Panc1 (cell line): ENCODE results near the gene PTGIR. TPM values are rescaled to one million over a fixed set of nuclear protein-coding genes. Genes with fewer than 3 reads are reported as not detected.

Source experiments
- ATAC-seq: fragments of 200-7000 bp; cut with Tn5 transposase; 2 replicates; pipeline ENCODE4 v1.9.1; 2020; ENCODE audit warnings: mild to moderate bottlenecking, moderate library complexity
- Bru-seq: library from RNA; stranded (reverse); fragments of 400-500 nt; gene quantifications from one replicate; lab custom pipeline; 2021; lab: Mats Ljungman, UMichigan
- BruChase-seq, 2 experiments: library from RNA; stranded (reverse); fragments of 400-500 nt; gene quantifications; one replicate each; lab custom pipeline; 2021; lab: Mats Ljungman, UMichigan
- BruUV-seq: library from RNA; stranded (reverse); fragments of 400-500 nt; replicated peaks from 2 replicates; lab custom pipeline; 2021; lab: Mats Ljungman, UMichigan
- CTCF ChIA-PET: fragments of 300-600 bp; sonication (Branson Sonifier 250); formaldehyde crosslinking; loops from one replicate; lab custom pipeline; 2022; ENCODE audit warnings: antibody characterized with exemption; lab: Charles Lee
- POLR2A ChIA-PET: fragments of 300-600 bp; sonication (Branson Sonifier 250); formaldehyde crosslinking; loops from one replicate; lab custom pipeline; 2022; ENCODE audit warnings: antibody characterized with exemption; lab: Charles Lee
- DNase-seq: peaks from one replicate; pipeline ENCODE4 v3.0.0-alpha.2; 2010; ENCODE audit warnings: low read depth, low spot score
- H3K27ac ChIP-seq: 2 replicates; pipeline ENCODE4 v1.5.1; 2011; ENCODE audit warnings: mild to moderate bottlenecking, low read length, inconsistent platforms
- H3K27me3 ChIP-seq: fragments of 200-500 bp; sonication (Bioruptor generic); 2 replicates; pipeline ENCODE4 v1.6.0; 2014; ENCODE audit warnings: low read length, inconsistent platforms; ENCODE audit not compliant: control insufficient read depth, insufficient read depth
- H3K36me3 ChIP-seq: fragments of 200-500 bp; sonication (Bioruptor generic); 2 replicates; pipeline ENCODE4 v1.5.1; 2014; ENCODE audit warnings: inconsistent platforms, mild to moderate bottlenecking, low read length, moderate library complexity; ENCODE audit not compliant: control insufficient read depth, insufficient read depth
- H3K4me1 ChIP-seq: 2 replicates; pipeline ENCODE4 v1.5.1; 2011; ENCODE audit warnings: inconsistent platforms, mild to moderate bottlenecking, low read length, moderate library complexity; ENCODE audit not compliant: control insufficient read depth, insufficient read depth
- H3K4me3 ChIP-seq, 2 experiments: 2 replicates each; pipeline ENCODE4 v1.5.1; 2011 to 2012; ENCODE audit warnings: low read depth in 2 of 2, low read length in 2 of 2, mild to moderate bottlenecking in 2 of 2, inconsistent platforms in 1 of 2, moderate library complexity in 1 of 2
- H3K9me3 ChIP-seq: fragments of 200-500 bp; sonication (Bioruptor generic); 2 replicates; pipeline ENCODE4 v1.5.1; 2014; ENCODE audit warnings: low read depth, mild to moderate bottlenecking, inconsistent platforms, low read length, moderate library complexity; ENCODE audit not compliant: control insufficient read depth, insufficient read depth
- POLR2AphosphoS5 ChIP-seq: IDR thresholded peaks from 2 replicates; pipeline ENCODE4 v1.6.1; 2012; ENCODE audit warnings: mild to moderate bottlenecking, low read depth, low read length, moderate library complexity
- SIN3A ChIP-seq: IDR thresholded peaks from 2 replicates; pipeline ENCODE4 v1.6.1; 2012; ENCODE audit warnings: low read depth, mild to moderate bottlenecking, low read length, moderate library complexity, borderline replicate concordance; ENCODE audit not compliant: insufficient read depth
- TCF7L2 ChIP-seq: IDR thresholded peaks from 2 replicates; pipeline ENCODE4 v1.6.1; 2011; ENCODE audit warnings: mild to moderate bottlenecking, low read depth, low read length, inconsistent platforms
- in situ Hi-C: cut with HindIII; loops from 2 replicates; pipeline ENCODE4 v1.10.0; 2016; ENCODE audit warnings: low sequenced_read_pairs, low pct_unique_long_range_greater_than_20kb
- intact Hi-C: fragments of 100-400 bp; cut with micrococcal nuclease; formaldehyde crosslinking; loops from one replicate; pipeline ENCODE4 v1.10.0; 2022; ENCODE audit not compliant: unreplicated experiment
- long read RNA-seq: library from polyadenylated mRNA; unstranded; transcript quantifications from one replicate; pipeline ENCODE4 v2.0.0, GENCODE V29; 2021; ENCODE audit not compliant: unreplicated experiment
- polyA plus RNA-seq: library from polyadenylated mRNA; unstranded; fragments of >200 nt; gene quantifications from one replicate; pipeline ENCODE4 v1.2.1, GENCODE V29; 2012; ENCODE audit warnings: missing spikeins; ENCODE audit not compliant: insufficient read length
- total RNA-seq: library from RNA; stranded (reverse); gene quantifications from one replicate; pipeline ENCODE4 v1.2.1, GENCODE V29; 2021; ENCODE audit not compliant: unreplicated experiment
- TF ChIP-seq, protein P1 (sequence below), 2 experiments: IDR thresholded peaks; 2 replicates each; pipeline ENCODE4 v1.6.1; 2011 to 2012; ENCODE audit warnings: low read depth in 2 of 2, control low read depth in 1 of 2, low read length in 1 of 2, mild to moderate bottlenecking in 1 of 2, moderate library complexity in 1 of 2; ENCODE audit not compliant: insufficient read depth in 1 of 2
- TF ChIP-seq, protein P2 (sequence below): fragments of 450-650 bp; IDR thresholded peaks from 2 replicates; pipeline ENCODE4 v1.5.1; 2017; ENCODE audit warnings: mild to moderate bottlenecking

The PTGIR gene, protein sequence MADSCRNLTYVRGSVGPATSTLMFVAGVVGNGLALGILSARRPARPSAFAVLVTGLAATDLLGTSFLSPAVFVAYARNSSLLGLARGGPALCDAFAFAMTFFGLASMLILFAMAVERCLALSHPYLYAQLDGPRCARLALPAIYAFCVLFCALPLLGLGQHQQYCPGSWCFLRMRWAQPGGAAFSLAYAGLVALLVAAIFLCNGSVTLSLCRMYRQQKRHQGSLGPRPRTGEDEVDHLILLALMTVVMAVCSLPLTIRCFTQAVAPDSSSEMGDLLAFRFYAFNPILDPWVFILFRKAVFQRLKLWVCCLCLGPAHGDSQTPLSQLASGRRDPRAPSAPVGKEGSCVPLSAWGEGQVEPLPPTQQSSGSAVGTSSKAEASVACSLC
- total RNA-seq (0.08 TPM), Bru-seq, nascent RNA (not detected), BruChase-seq, experiment 1, labeled RNA remaining after a 2-hour chase (not detected), BruChase-seq, experiment 2, labeled RNA remaining after a 6-hour chase (not detected)
- not detected for polyA plus RNA-seq
- long read RNA-seq = 0 reads

DNA sequence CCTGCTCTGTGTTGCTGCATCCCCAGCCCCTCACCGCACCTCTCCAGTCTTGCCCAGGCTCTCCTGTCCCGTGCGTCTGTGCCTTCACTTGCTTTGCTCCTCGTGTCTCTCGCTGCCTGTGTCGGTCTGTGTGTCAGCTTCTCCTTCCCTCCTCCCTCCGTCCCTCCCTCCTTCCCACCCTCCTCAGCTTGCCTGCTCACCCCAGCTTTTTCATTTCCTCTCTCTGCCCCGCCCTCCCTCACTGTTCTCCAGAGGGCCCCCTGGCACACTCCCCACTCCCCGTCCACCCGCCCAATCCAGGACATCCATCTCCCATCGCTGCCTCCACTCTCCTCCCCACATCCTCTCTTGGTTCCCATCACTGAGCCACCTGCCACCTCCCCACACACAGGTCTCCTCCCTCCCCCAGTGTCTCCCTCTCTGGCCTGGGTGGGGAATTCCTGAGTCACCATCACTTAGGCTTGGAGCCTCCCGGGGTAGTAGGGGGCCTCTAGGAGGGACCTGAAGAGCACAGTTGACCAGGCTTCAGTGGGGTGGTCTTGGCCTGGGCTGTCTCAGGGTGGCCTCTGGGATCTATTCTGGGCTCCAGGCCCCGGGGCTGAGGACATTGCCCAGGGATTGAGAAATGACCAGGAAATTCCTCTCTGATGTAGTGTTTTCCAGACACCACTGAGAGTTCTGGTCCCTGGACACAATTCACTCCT, at the start of gene PTGIR:
PTGIR (minus strand) TSS at position 132 of the 704 bp plus-strand sequence. CDS start 864 bp downstream, outside the sequence.
- H3K4me3 ChIP-seq = no peak within 1 kb of the TSS
- no peaks in the 10 kb centered on the region for H3K27me3 ChIP-seq
- BruUV-seq = no TSS peak
- TF ChIP-seq, protein P1, sequence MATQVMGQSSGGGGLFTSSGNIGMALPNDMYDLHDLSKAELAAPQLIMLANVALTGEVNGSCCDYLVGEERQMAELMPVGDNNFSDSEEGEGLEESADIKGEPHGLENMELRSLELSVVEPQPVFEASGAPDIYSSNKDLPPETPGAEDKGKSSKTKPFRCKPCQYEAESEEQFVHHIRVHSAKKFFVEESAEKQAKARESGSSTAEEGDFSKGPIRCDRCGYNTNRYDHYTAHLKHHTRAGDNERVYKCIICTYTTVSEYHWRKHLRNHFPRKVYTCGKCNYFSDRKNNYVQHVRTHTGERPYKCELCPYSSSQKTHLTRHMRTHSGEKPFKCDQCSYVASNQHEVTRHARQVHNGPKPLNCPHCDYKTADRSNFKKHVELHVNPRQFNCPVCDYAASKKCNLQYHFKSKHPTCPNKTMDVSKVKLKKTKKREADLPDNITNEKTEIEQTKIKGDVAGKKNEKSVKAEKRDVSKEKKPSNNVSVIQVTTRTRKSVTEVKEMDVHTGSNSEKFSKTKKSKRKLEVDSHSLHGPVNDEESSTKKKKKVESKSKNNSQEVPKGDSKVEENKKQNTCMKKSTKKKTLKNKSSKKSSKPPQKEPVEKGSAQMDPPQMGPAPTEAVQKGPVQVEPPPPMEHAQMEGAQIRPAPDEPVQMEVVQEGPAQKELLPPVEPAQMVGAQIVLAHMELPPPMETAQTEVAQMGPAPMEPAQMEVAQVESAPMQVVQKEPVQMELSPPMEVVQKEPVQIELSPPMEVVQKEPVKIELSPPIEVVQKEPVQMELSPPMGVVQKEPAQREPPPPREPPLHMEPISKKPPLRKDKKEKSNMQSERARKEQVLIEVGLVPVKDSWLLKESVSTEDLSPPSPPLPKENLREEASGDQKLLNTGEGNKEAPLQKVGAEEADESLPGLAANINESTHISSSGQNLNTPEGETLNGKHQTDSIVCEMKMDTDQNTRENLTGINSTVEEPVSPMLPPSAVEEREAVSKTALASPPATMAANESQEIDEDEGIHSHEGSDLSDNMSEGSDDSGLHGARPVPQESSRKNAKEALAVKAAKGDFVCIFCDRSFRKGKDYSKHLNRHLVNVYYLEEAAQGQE (IDR thresholded peaks at IDR 0.05; ENCODE audit: insufficient read depth in 1 of 2, low read depth in 2 of 2, low read length in 1 of 2) = no peak
- TF ChIP-seq, protein P2, sequence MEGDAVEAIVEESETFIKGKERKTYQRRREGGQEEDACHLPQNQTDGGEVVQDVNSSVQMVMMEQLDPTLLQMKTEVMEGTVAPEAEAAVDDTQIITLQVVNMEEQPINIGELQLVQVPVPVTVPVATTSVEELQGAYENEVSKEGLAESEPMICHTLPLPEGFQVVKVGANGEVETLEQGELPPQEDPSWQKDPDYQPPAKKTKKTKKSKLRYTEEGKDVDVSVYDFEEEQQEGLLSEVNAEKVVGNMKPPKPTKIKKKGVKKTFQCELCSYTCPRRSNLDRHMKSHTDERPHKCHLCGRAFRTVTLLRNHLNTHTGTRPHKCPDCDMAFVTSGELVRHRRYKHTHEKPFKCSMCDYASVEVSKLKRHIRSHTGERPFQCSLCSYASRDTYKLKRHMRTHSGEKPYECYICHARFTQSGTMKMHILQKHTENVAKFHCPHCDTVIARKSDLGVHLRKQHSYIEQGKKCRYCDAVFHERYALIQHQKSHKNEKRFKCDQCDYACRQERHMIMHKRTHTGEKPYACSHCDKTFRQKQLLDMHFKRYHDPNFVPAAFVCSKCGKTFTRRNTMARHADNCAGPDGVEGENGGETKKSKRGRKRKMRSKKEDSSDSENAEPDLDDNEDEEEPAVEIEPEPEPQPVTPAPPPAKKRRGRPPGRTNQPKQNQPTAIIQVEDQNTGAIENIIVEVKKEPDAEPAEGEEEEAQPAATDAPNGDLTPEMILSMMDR = no peak
- TF ChIP-seq POLR2AphosphoS5 (no peak), TCF7L2 (no peak), SIN3A (no peak)
- in situ Hi-C loops (no loop called here), intact Hi-C loops (no loop called here)
- ChIA-PET POLR2A (interaction anchor here (0.6 kb wide), 1 partner anchor 192 kb away, joined by 3 read pairs; no protein-coding TSS in a partner anchor), CTCF (no interaction called here)
- no peaks in the 10 kb centered on the region for H3K4me1 ChIP-seq
- no peaks in the 10 kb centered on the region for H3K36me3 ChIP-seq
- no peaks in the 10 kb centered on the region for H3K9me3 ChIP-seq
- no peak within 1 kb of the TSS for H3K27ac ChIP-seq
- DNase-seq (no peak), ATAC-seq (0 out of 2 replicates have a peak, but pooled peaks have one; percentile 29)

DNA sequence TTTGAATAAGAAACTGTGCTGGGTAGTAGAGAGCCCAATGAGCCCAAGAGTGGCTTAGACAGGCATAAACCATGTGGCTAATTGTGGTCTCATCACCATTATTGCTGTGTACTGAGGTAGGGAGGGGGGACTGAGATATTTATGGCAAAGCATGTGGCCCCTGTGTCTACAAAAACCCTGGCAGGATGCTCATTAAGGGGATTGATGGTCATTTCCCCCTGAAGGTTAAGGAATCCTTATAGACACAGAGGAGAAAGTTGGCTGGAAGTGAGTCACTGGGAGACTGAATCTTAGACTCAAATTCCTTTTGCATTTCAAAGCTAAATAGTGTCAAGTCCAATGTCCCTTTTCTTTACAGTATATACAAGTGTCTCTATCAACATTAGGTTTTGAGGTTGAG, 45.9 kb upstream of the PTGIR start:
- no peak for ATAC-seq

More for the DNA sequence above, 45.9 kb upstream of the PTGIR start:
- no peak overlapping the region for H3K27ac ChIP-seq
- TF ChIP-seq, protein P1 (IDR thresholded peaks at IDR 0.05; ENCODE audit: insufficient read depth in 1 of 2, low read depth in 2 of 2, low read length in 1 of 2) = no peak
- TF ChIP-seq TCF7L2 (no peak), SIN3A (no peak), POLR2AphosphoS5 (no peak)
- TF ChIP-seq, protein P2 = no peak
- H3K4me1 ChIP-seq = no peaks in the 10 kb centered on the region
- no peaks in the 10 kb centered on the region for H3K36me3 ChIP-seq
- H3K27me3 ChIP-seq = no peaks in the 10 kb centered on the region
- intact Hi-C loops (no loop called here), in situ Hi-C loops (no loop called here)
- no TSS peak for BruUV-seq
- ChIA-PET POLR2A (no interaction called here), CTCF (no interaction called here)
- no peaks in the 10 kb centered on the region for H3K9me3 ChIP-seq
- DNase-seq = no peak
- H3K4me3 ChIP-seq = no peak overlapping the region
